Measurements from ENCODE around the gene MIB1.

- TF ChIP-seq POLR2A (IDR thresholded peaks at IDR 0.05) (no peak), CTCF (IDR thresholded peaks at IDR 0.05) (no peak)
These were observed 59.1 kb downstream of the MIB1 start for GRCh38 chr18:21799721-21800120.
